Uterus (tissue), 2 donors: Measurements from ENCODE around the gene SMAD3.

Source experiments
- POLR2A ChIP-seq, 2 donors: fragments of 450-650 bp; IDR thresholded peaks; one replicate each; pipeline ENCODE4 v1.6.1; 2016; ENCODE audit warnings: antibody characterized with exemption in 2 of 2, mild to moderate bottlenecking in 1 of 2, moderate library complexity in 1 of 2
- TF ChIP-seq, protein P1 (sequence below), 4 experiments: fragments of 200-600 bp in 2 of 4; fragments of 450-650 bp in 2 of 4; sonication (generic) in 2 of 4; IDR thresholded peaks; one replicate each; pipeline ENCODE4 v1.5.1; 2016 to 2019; ENCODE audit warnings: antibody characterized with exemption in 4 of 4, mild to moderate bottlenecking in 2 of 4, moderate library complexity in 1 of 4

DNA sequence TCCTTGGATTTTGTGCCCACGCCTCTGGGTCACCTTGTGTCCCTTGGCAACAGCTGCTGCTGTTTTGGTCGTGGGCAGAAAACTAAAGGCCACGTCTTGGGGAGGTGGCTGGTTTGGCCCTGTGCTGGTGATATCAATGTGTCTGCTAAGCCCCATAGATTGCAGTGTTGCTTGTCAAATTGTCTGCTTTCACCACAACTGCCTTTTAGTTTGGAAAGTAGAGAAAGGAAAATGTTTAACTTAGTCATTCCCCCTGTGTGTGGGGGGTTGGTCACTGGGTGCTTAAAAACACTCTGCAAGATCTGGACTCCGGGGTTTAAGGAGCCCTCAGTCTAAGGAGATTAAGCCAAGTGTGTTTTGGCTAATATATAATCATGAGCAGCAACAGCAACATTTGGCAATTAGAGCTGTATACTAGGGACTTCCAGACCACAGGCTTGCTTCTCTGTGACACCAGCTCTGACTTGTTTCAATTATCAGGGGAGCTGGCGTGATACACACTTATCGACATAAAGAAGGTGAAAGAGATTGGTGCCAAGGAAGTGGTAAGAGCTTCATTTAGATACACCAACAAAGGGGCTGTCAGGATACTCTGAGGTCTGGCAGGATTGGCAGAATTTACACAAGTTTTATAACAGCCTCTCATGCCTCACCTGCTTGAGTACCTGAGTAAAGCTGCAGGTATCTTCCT, 3.5 kb downstream of the SMAD3 start:
- TF ChIP-seq, protein P1, sequence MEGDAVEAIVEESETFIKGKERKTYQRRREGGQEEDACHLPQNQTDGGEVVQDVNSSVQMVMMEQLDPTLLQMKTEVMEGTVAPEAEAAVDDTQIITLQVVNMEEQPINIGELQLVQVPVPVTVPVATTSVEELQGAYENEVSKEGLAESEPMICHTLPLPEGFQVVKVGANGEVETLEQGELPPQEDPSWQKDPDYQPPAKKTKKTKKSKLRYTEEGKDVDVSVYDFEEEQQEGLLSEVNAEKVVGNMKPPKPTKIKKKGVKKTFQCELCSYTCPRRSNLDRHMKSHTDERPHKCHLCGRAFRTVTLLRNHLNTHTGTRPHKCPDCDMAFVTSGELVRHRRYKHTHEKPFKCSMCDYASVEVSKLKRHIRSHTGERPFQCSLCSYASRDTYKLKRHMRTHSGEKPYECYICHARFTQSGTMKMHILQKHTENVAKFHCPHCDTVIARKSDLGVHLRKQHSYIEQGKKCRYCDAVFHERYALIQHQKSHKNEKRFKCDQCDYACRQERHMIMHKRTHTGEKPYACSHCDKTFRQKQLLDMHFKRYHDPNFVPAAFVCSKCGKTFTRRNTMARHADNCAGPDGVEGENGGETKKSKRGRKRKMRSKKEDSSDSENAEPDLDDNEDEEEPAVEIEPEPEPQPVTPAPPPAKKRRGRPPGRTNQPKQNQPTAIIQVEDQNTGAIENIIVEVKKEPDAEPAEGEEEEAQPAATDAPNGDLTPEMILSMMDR (IDR thresholded peaks at IDR 0.05): no peak
- no peak for TF ChIP-seq POLR2A (IDR thresholded peaks at IDR 0.05)
